Measurements from ENCODE around the gene CEP162. TPM values are rescaled to one million over a fixed set of nuclear protein-coding genes. Genes with fewer than 3 reads are reported as not detected.

CEP162 gene
- total RNA-seq (2022; extraction: Qiagen RNA extraction), result 1.5 to 3.3 TPM (median 2.0 TPM) in 5 replicates

GRCh38 chr6:84227434-84228197 lies at the start of gene CEP162:
TSS of gene CEP162 (minus strand) at chr6:84227643. CDS start at chr6:84226393, 1,250 bp downstream.

Other genes with a start within 250 kb of the CEP162 start
- 1.2 to 1.8 TPM (median 1.3 TPM) in 5 replicates for gene MRAP2, start 193.9 kb downstream of the CEP162 start, total RNA-seq (2022; extraction: Qiagen RNA extraction)

Data from A549 treated with CORT108297 at 1 μM for 4 hours (cell line).